GM03348 (cell line): Measurements from ENCODE around the gene STUM.
"Not testable (repeated sequence)": the region's sequence is repeated elsewhere in the genome, so short reads cannot be mapped to it uniquely, and the experiment has no call there.

ENCODE experiments used
- DNase-seq: peaks from one replicate; pipeline ENCODE4 v3.0.0; 2012; ENCODE audit warnings: low spot score

The STUM gene, protein sequence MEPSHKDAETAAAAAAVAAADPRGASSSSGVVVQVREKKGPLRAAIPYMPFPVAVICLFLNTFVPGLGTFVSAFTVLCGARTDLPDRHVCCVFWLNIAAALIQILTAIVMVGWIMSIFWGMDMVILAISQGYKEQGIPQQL

GRCh38 chr1:226548256-226549093 lies at the start of gene STUM:
Gene STUM, plus strand, starts transcription at chr1:226548764. Its CDS starts 141 bp downstream, at chr1:226548905.
- DNase-seq: peak; percentile 80

GRCh38 chr1:226499699-226500098 lies 48.9 kb upstream of the STUM start:
- not testable (repeated sequence) for DNase-seq

DNA sequence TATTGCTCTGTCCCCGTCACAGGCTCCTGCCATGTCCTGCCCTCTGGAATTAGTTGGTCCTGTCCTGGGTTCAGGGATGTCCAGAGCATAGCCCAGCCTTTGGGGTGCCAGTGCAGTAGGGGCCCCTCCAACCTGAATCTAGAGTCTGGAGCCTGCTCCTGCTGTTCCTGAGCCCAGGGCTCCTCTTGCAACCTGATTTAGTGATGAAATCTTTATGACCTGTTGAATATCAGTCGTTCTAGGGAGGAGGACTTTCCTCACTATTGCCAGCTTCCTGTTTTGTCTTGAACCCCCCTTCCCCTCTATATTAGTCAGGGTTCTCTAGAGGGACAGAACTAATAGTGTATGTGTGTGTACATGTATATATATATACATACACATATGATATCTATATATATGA lies 42.5 kb upstream of the STUM start:
- no peak for DNase-seq

GRCh38 chr1:226506921-226507320 lies 41.6 kb upstream of the STUM start:
- DNase-seq: no peak

GRCh38 chr1:226510453-226510852 lies 38.1 kb upstream of the STUM start:
- DNase-seq: no peak

- no peak for DNase-seq
These were observed 37.3 kb upstream of the STUM start for GRCh38 chr1:226511296-226511695.

- no peak for DNase-seq
These were observed 36.4 kb upstream of the STUM start for GRCh38 chr1:226512076-226512728.

DNA sequence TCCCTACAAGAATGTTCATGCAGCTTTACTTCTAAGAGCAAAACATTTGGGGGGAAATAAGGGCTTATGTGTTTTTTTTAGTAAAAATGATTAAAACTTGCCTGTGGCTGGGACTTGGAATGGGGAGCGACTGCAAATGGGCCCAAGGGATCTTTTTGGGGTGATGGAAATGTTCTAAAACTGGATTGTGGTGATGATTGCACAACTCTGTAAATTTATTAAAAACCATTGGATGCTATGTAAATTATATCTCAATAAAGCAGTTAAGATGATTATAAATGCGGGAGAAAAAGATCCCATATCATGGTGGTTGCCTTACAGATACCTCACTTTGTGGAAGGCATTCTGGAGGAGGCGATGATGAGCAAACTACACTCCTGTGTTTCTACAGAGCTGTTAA lies 30.2 kb upstream of the STUM start:
- DNase-seq: no peak

DNA sequence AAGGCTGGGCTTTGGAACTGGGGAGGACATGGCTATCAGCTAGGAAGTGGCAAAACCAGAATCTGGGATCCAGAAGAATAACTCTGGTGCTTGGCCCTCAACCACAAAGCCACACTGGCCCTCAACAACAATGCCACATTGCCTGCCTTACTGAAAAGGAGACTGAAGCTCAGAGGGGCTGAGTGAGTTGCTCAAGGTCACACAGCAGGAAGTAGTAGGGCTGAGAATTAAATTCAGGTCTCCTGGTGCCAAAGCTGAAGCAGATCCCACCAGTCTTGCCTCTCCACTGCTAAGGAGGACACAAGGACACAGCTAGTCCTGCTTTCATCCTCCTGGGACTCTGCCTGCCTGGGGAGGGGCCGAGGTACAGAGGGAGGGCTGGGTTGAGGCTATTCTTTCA lies 29.4 kb upstream of the STUM start:
- DNase-seq: no peak

DNA sequence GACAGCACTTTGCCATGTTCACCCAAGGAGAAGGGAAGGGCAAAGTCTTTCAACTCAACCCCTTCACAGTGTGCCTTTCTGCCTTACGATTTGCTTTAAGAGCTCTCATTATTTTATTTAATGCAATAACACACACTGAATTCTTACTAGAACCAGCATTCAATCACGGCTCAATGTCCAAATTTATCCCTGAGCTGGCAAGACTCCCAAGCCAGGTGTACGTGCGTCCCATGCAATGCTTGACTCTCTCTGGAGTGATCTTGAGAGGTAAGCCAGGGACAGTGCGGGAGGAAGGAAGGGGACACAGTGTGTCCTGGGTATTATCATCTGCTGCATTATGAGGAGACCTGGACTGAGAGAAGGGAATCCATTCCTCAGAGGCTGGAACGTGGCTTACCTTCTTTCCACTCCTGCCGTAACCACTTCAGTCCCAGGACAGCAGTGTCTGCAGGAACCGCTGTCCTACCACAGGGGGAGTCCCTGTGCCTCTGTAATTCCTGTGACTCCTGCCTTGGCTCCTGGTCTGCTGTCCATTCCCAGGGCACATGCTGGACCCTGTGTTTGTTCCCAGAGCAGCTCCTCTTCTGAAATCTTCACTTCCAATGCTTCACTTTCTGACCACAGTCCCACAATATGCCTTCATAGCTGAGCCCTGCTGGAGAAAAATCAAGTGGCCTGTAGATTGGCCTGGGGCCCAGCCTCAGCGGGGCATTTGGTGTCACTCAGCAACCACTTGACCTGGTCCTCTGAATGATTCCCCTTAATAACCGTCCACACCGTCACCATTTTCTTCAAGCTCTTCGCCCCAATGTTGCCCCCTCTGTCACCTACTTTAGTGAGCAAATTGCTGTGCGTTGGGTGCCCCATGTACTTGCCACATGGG lies 28.6 kb upstream of the STUM start:
- no peak for DNase-seq

- no peak for DNase-seq
These were observed 27.8 kb upstream of the STUM start for GRCh38 chr1:226520640-226521355.

DNA sequence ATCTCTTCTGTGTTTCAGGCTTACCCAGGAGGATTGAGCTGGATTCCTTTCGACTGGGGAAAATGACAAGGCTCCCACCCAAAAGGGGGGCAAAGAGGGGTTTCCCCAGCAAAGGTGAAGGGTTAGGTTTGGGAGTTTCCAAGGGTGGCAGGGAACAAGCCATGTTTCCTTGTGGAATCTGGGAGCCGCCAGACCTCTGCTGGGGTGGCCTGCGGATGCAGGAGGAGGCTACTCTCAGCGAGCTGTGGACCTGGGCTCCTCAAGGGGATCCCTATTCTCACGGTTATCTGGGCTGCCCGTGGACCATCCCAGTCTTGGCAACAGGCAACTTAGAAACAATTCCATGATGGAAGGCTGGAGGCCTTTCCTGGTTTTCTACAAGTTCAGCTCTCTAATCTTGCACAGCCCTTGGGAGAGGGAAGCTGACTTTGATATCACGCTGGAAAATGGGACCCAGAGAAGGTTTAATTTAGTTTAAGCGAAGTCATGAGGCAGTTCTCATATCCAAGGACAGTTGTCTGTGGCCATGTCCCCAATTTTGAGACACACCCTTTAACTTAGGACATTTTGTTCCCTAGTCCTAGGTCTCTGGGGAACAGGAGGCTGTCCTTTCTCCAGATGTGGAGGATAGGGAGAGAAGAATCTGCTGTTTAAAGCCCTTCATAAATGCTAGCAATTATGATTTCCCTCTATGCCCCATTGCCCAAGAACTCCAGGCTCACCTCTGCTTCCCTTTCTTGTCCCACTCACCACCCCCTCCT lies 24.7 kb upstream of the STUM start:
- no peak for DNase-seq

- no peak for DNase-seq
These were observed 24.0 kb upstream of the STUM start for GRCh38 chr1:226524547-226524946.

DNA sequence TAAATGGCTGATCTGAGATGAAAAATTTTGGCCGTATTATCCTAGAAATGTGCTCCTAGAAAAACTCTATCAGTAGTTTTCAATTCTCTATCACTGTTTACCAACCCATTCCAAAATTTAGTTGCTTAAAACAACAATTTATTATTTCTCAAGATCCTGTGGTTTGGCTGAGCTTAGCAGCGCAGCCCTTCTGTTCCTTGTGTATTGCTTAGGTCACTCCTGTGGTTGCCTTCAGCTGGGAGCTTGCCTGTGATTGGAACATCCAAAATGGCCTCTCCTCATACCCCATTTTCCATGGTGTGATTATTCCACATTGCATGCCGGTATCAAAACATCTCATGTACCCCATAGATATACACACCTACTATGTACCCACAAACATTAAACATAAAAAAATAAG lies 22.8 kb upstream of the STUM start:
- no peak for DNase-seq

- DNase-seq: peak; percentile 29
These were observed 21.6 kb upstream of the STUM start for GRCh38 chr1:226526801-226527595.

DNA sequence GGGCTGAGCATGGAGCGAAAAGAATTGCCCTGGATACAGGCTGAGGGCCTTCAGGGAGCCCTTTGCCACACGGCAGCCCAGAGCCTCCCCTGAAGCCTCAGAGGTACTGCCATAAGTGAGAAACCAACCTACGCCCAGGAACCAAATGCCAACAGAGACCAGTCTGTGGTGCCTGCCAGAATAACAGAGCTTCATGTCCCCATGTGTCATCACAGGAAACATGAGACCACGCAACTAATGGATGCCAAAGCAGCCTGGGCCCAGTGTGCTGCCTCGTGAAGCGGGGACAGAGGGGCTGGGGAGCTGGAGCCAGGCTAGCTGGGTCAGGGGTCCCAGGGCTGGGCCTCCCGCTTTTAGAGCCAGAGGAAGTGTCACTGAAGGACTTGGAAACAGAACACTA lies 18.7 kb upstream of the STUM start:
- DNase-seq: no peak

GRCh38 chr1:226530591-226530990 lies 18.0 kb upstream of the STUM start:
- no peak for DNase-seq

DNA sequence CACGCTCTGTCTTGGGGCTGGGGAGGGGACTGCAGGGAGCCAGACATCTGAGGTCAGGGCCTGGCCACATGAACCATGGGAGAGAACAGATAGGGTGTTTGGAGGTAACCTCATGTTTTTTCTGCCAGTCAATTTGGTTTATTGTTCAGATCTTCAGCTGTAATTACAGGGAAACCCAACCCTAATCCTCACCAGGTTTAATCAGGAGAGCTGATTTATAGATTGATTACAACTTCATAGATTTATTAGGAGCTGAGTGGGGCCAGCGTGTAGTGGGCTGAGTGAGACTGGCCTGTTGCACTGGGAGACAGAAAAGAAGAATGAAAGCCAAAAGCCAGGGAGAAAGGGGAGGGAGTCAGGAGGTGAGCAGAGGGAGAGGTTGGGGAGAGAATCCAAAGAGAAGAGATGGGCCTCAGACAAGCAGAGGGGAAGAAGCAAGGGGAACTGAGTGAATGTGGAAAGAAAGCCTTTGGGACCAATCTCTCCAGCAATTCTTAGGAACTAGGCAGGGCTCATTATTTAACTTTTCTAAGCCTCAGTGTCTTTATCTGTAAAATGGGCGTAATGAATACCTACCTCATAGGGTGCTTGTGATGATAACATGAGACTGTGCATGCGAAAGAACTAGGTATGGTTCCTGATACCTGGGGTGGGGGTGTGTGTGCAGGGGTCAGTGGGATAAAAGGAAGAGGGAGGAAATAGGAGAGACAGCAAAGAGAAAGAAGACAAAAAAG lies 17.0 kb upstream of the STUM start:
- DNase-seq: no peak

GRCh38 chr1:226532553-226532952 lies 16.0 kb upstream of the STUM start:
- no peak for DNase-seq
